Measurements from ENCODE around the gene CNTNAP2. TPM values are rescaled to one million over a fixed set of nuclear protein-coding genes. Genes with fewer than 3 reads are reported as not detected.

The CNTNAP2 gene
- total and polyA plus RNA-seq, 2 of the 13 experiments (the other 11 are each of a cell fraction or from before 2014, with no cell fraction given): 0.40 to 0.42 TPM

- TF ChIP-seq ZHX2 (IDR thresholded peaks at IDR 0.05; ENCODE audit: low read depth): no peak
- TF ChIP-seq ZHX2 (CRISPR knock-in tag; IDR thresholded peaks at IDR 0.05; ENCODE audit: borderline replicate concordance): no peak
- no peak for TF ChIP-seq ZC3H4 (CRISPR knock-in tag; IDR thresholded peaks at IDR 0.05; ENCODE audit: borderline replicate concordance)
- TF ChIP-seq GRHL1 (CRISPR knock-in tag; conservative IDR thresholded peaks at IDR 0.05): no peak
- TF ChIP-seq FOXA1 (IDR thresholded peaks at IDR 0.05): no peak
- TF ChIP-seq FOXA1 (CRISPR knock-in tag; IDR thresholded peaks at IDR 0.05): no peak
Observed at GRCh38 chr7:146805082-146805481, 688.5 kb downstream of the CNTNAP2 start (continued).

- Histone ChIP-seq H4K20me1 (ENCODE audit: insufficient read depth, low read length) (no peaks in the 10 kb centered on the region), H2AFZ (ENCODE audit: low read length) (no peak overlapping the region), H3K4me1 (ENCODE audit: insufficient read depth, low read length) (no peaks in the 10 kb centered on the region), H3K27ac (ENCODE audit: extremely low read length, insufficient read depth, low read length) (no peak overlapping the region), H3K27me3 (ENCODE audit: control insufficient read depth in 1 of 2, insufficient read depth in 2 of 2, low read length in 2 of 2) (no peaks in the 10 kb centered on the region), H3K9ac (ENCODE audit: insufficient read depth, low read depth, low read length) (no peak overlapping the region), H3K9me3 (ENCODE audit: low read length) (peaks cover 60% of the 10 kb centered on the region), H3K4me3 (replicated peaks in 1 of 3; ENCODE audit: insufficient read depth in 1 of 3, low read depth in 2 of 3, low read length in 3 of 3) (no peak overlapping the region), H3K4me2 (ENCODE audit: low read depth, low read length) (no peak overlapping the region), H3K36me3 (replicated peaks in 1 of 2; ENCODE audit: control insufficient read depth in 1 of 2, insufficient read depth in 2 of 2, low read length in 2 of 2) (no peaks in the 10 kb centered on the region), H3K79me2 (ENCODE audit: insufficient read depth, low read length) (no peaks in the 10 kb centered on the region)
- no peak for DNase-seq (ENCODE audit: low spot score)
- POLR2A ChIA-PET: no interaction called here
- 0% methylated on average over 2 of the region's 2 CpGs for WGBS (ENCODE audit: low lambda C conversion rate)
- intact Hi-C loops (cut with micrococcal nuclease; ENCODE audit: unreplicated experiment): no loop called here
- ATAC-seq: no peak
- FAIRE-seq: no peak
- in situ Hi-C loops (cut with HindIII; ENCODE audit: extremely low pct_ligation_motif_present, low pct_unique_long_range_greater_than_20kb): no loop called here
- CTCF ChIA-PET (ENCODE audit: low intra/inter-chr PET ratio, low total read pairs): no interaction called here
- no TSS peak for BruUV-seq (replicated peaks)
- no peak for TF ChIP-seq DR1 (CRISPR knock-in tag; IDR thresholded peaks at IDR 0.05)
- no peak for TF ChIP-seq KLF6 (CRISPR knock-in tag; IDR thresholded peaks at IDR 0.05)
- TF ChIP-seq IKZF1 (IDR thresholded peaks at IDR 0.05): no peak
Observed at GRCh38 chr7:146826329-146826728, 709.7 kb downstream of the CNTNAP2 start.
